Thoracic aorta (tissue), 2 donors: ENCODE data around the gene GMPPB. TPM values are rescaled to one million over a fixed set of nuclear protein-coding genes. Genes with fewer than 3 reads are reported as not detected.

ENCODE experiments used
- ATAC-seq: fragments of 150-250 bp; one replicate; pipeline ENCODE4 v1.8.0; 2017; ENCODE audit warnings: low read depth; ENCODE audit not compliant: insufficient number of reproducible peaks, low FRiP score
- DNase-seq: peaks from one replicate; pipeline ENCODE4 v3.0.0-alpha.2; 2020; ENCODE audit warnings: low spot score
- H3K27ac ChIP-seq, 2 donors: fragments of 200-600 bp; sonication (generic); 1 replicate in 1 of 2; 2 replicates in 1 of 2; pipeline ENCODE4 v1.5.1; 2016; ENCODE audit warnings: mild to moderate bottlenecking in 2 of 2, moderate library complexity in 2 of 2
- H3K27me3 ChIP-seq: fragments of 200-600 bp; sonication (generic); replicated peaks from 2 replicates; pipeline ENCODE4 v1.6.0; 2016; ENCODE audit warnings: mild to moderate bottlenecking; ENCODE audit not compliant: insufficient read depth
- H3K36me3 ChIP-seq: fragments of 200-600 bp; sonication (generic); one replicate; pipeline ENCODE4 v1.5.1; 2016
- H3K4me1 ChIP-seq, 2 donors: fragments of 200-600 bp; sonication (generic); 1 replicate in 1 of 2; 2 replicates in 1 of 2; pipeline versions ENCODE4 v1.5.1 to v1.6.0; 2016; ENCODE audit warnings: low read depth in 2 of 2, mild to moderate bottlenecking in 1 of 2; ENCODE audit not compliant: control insufficient read depth in 1 of 2
- H3K4me3 ChIP-seq: fragments of 200-600 bp; sonication (generic); 2 replicates; pipeline ENCODE4 v1.5.1; 2016; ENCODE audit warnings: mild to moderate bottlenecking
- H3K9me3 ChIP-seq: fragments of 200-600 bp; sonication (generic); 2 replicates; pipeline ENCODE4 v1.5.1; 2016
- CTCF ChIP-seq: fragments of 200-600 bp; sonication (generic); IDR thresholded peaks from one replicate; pipeline ENCODE4 v1.5.1; 2019; ENCODE audit warnings: antibody characterized with exemption
- total RNA-seq, 2 donors: library from RNA; depleted of rRNA; stranded (reverse); fragments of >200 nt; gene quantifications; one replicate each; pipeline versions ENCODE4 v1.1.0 to v1.2.3, GENCODE V29; 2016

GMPPB gene
- total RNA-seq, 2 donors from 2014 or later = 30.5 to 43.1 TPM

GRCh38 chr3:49703443-49703927, 20.3 kb downstream of the GMPPB start:
- H3K36me3 ChIP-seq = peaks cover 33% of the 10 kb centered on the region

DNA sequence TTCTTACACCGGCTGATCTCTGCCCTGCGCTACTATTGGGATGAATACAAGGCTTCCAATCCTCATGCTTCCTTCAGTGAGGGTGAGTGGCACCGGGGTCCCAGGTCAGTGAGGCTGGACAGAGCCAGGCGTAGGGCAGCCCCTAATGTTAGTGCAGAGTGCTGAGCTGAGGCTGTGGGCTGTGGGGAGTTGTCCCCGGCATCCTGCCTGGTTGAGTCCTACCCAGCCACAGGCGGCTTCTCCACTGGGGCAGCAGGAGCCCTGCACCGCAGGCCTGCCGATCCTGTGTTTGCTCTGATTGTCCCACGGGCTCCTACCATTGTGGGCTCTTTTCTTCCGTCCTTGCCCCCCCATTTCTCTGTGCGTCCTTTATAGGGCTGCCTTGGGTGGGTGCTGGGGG, 21.1 kb downstream of the GMPPB start:
- no peaks in the 10 kb centered on the region for H3K27me3 ChIP-seq
- no peak for TF ChIP-seq CTCF

More at GRCh38 chr3:49703443-49703927, 20.3 kb downstream of the GMPPB start:
- peak; percentile 75 for TF ChIP-seq CTCF
- no peak for DNase-seq
- Histone ChIP-seq H3K4me3 (no peak overlapping the region), H3K27me3 (no peaks in the 10 kb centered on the region), H3K27ac (no peak overlapping the region), H3K4me1 (no peaks in the 10 kb centered on the region), H3K9me3 (no peaks in the 10 kb centered on the region)
- ATAC-seq = no peak

GRCh38 chr3:49701388-49702077, 22.2 kb downstream of the GMPPB start:
- no peak for ATAC-seq
- H3K4me1 ChIP-seq = no peaks in the 10 kb centered on the region
- no peak for DNase-seq
- no peaks in the 10 kb centered on the region for H3K27me3 ChIP-seq
- H3K9me3 ChIP-seq = no peaks in the 10 kb centered on the region
- no peak overlapping the region for H3K4me3 ChIP-seq
- TF ChIP-seq CTCF = no peak
- no peak overlapping the region for H3K27ac ChIP-seq
- H3K36me3 ChIP-seq = peaks cover 37% of the 10 kb centered on the region

More for the DNA sequence above, 21.1 kb downstream of the GMPPB start:
- Histone ChIP-seq H3K36me3 (peaks cover 37% of the 10 kb centered on the region), H3K4me3 (no peak overlapping the region), H3K9me3 (no peaks in the 10 kb centered on the region), H3K4me1 (no peaks in the 10 kb centered on the region), H3K27ac (no peak overlapping the region)
- ATAC-seq (no peak), DNase-seq (no peak)

GRCh38 chr3:49700453-49701128, 23.2 kb downstream of the GMPPB start:
- ATAC-seq = no peak
- no peak for TF ChIP-seq CTCF
- DNase-seq = no peak
- H3K4me1 ChIP-seq = no peaks in the 10 kb centered on the region
- H3K27me3 ChIP-seq = no peaks in the 10 kb centered on the region
- no peak overlapping the region for H3K27ac ChIP-seq
- peaks cover 36% of the 10 kb centered on the region for H3K36me3 ChIP-seq
- no peak overlapping the region for H3K4me3 ChIP-seq
- no peaks in the 10 kb centered on the region for H3K9me3 ChIP-seq

GRCh38 chr3:49700014-49700413, 23.7 kb downstream of the GMPPB start:
- Histone ChIP-seq H3K27me3 (no peaks in the 10 kb centered on the region), H3K27ac (no peak overlapping the region), H3K4me3 (no peak overlapping the region), H3K36me3 (peaks cover 30% of the 10 kb centered on the region), H3K9me3 (no peaks in the 10 kb centered on the region), H3K4me1 (no peaks in the 10 kb centered on the region)
- TF ChIP-seq CTCF = no peak
- DNase-seq = no peak
- no peak for ATAC-seq
